ENCODE results near the gene SEC14L1.

DNA sequence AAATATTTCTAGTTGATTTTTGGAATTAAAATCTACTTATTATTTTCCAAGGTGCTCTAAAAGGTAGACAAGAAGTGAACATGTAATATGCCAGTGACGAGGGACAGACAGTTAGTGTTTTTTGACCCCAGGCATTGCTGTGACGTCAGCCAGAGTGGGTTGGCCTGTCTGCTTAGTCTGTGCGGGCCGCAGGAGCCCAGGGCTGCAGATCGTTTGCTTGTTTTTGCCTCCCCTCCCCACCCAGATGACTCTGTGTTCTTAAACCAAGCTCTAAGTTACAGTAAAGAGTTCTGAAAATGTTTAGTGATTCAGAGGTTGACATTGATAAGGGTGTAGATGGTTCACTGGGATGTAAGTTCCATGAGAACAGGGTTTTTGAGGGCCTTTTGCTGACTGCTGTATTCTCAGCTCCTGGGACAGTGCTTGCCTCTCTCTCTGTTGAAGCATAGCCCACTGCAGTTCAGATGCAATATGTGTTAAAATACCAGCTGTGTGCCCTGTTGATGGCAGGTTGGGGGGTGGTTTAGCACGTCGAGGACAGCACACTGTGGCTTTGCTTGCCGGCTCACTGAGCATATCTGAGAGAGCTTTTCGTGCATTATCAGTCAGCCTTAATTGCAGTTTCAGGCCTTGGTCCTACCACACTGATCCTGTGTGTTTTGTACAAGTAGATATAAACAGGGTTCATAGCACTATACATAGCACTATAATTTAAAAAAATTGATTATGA lies 64.8 kb downstream of the SEC14L1 start:
- TF ChIP-seq, protein P1, sequence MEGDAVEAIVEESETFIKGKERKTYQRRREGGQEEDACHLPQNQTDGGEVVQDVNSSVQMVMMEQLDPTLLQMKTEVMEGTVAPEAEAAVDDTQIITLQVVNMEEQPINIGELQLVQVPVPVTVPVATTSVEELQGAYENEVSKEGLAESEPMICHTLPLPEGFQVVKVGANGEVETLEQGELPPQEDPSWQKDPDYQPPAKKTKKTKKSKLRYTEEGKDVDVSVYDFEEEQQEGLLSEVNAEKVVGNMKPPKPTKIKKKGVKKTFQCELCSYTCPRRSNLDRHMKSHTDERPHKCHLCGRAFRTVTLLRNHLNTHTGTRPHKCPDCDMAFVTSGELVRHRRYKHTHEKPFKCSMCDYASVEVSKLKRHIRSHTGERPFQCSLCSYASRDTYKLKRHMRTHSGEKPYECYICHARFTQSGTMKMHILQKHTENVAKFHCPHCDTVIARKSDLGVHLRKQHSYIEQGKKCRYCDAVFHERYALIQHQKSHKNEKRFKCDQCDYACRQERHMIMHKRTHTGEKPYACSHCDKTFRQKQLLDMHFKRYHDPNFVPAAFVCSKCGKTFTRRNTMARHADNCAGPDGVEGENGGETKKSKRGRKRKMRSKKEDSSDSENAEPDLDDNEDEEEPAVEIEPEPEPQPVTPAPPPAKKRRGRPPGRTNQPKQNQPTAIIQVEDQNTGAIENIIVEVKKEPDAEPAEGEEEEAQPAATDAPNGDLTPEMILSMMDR (IDR thresholded peaks at IDR 0.05; ENCODE audit: low read depth, low read length, missing input control): no peak
- TF ChIP-seq GABPA (IDR thresholded peaks at IDR 0.05 in 1 of 2, conservative IDR thresholded peaks at IDR 0.05 in 1 of 2) (no peak), JUND (IDR thresholded peaks at IDR 0.05) (no peak), RXRA (IDR thresholded peaks at IDR 0.05) (no peak), EGR1 (IDR thresholded peaks at IDR 0.05; ENCODE audit: low read depth in 2 of 2) (no peak), TAF1 (conservative IDR thresholded peaks at IDR 0.05) (no peak), YY1 (IDR thresholded peaks at IDR 0.05) (no peak), SP1 (IDR thresholded peaks at IDR 0.05) (no peak), REST (IDR thresholded peaks at IDR 0.05) (no peak), RAD21 (IDR thresholded peaks at IDR 0.05) (no peak)
- TF ChIP-seq, protein P2, sequence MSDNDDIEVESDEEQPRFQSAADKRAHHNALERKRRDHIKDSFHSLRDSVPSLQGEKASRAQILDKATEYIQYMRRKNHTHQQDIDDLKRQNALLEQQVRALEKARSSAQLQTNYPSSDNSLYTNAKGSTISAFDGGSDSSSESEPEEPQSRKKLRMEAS (IDR thresholded peaks at IDR 0.05): no peak
- TF ChIP-seq, protein P3, sequence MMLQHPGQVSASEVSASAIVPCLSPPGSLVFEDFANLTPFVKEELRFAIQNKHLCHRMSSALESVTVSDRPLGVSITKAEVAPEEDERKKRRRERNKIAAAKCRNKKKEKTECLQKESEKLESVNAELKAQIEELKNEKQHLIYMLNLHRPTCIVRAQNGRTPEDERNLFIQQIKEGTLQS (IDR thresholded peaks at IDR 0.05): no peak
